HEK293 (cell line): Measurements from ENCODE around the gene SMYD2.

ENCODE experiments used
- SETDB1 ChIP-seq: IDR thresholded peaks from one replicate; pipeline ENCODE4 v1.6.1; 2017; ENCODE audit warnings: mild to moderate bottlenecking, low read length, moderate library complexity, mixed read lengths; ENCODE audit not compliant: insufficient read length
- TRIM28 ChIP-seq: IDR thresholded peaks from 2 replicates; pipeline ENCODE4 v1.6.1; 2011; ENCODE audit warnings: low read length, control low read depth, borderline replicate concordance
- ZFHX2 ChIP-seq: fragments of 450-650 bp; formaldehyde crosslinking; conservative IDR thresholded peaks from 2 replicates; pipeline ENCODE4 v1.5.1; 2016; ENCODE audit warnings: missing biosample characterization, missing genetic modification characterization
- ZNF747 ChIP-seq: fragments of 450-650 bp; formaldehyde crosslinking; IDR thresholded peaks from 2 replicates; pipeline ENCODE4 v1.5.1; 2016; ENCODE audit warnings: missing biosample characterization, missing genetic modification characterization
- TF ChIP-seq, protein P1 (sequence below): fragments of 450-650 bp; formaldehyde crosslinking; IDR thresholded peaks from 2 replicates; pipeline ENCODE4 v1.5.1; 2016; ENCODE audit warnings: missing biosample characterization, missing genetic modification characterization

DNA sequence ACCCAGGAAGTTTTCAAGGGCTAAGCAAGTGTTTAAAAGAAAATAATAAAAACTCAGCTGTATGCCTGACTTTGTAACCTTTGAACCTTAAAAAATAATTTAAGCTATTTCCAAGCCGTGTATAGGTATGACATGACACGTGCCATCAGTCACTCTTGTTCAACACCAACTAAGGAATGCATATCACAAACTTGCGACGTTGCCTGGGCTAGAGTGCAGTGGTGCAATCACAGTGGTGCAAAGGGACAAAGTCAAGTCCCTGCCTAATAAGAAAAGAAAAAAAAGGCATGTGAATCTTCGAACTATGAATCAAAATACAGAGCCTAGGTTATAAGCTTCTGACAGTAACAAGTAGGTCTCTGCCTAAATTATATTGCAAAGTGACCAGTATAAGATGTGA is 79.2 kb downstream of the SMYD2 start:
- TF ChIP-seq, protein P1, sequence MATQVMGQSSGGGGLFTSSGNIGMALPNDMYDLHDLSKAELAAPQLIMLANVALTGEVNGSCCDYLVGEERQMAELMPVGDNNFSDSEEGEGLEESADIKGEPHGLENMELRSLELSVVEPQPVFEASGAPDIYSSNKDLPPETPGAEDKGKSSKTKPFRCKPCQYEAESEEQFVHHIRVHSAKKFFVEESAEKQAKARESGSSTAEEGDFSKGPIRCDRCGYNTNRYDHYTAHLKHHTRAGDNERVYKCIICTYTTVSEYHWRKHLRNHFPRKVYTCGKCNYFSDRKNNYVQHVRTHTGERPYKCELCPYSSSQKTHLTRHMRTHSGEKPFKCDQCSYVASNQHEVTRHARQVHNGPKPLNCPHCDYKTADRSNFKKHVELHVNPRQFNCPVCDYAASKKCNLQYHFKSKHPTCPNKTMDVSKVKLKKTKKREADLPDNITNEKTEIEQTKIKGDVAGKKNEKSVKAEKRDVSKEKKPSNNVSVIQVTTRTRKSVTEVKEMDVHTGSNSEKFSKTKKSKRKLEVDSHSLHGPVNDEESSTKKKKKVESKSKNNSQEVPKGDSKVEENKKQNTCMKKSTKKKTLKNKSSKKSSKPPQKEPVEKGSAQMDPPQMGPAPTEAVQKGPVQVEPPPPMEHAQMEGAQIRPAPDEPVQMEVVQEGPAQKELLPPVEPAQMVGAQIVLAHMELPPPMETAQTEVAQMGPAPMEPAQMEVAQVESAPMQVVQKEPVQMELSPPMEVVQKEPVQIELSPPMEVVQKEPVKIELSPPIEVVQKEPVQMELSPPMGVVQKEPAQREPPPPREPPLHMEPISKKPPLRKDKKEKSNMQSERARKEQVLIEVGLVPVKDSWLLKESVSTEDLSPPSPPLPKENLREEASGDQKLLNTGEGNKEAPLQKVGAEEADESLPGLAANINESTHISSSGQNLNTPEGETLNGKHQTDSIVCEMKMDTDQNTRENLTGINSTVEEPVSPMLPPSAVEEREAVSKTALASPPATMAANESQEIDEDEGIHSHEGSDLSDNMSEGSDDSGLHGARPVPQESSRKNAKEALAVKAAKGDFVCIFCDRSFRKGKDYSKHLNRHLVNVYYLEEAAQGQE, result no peak
- TF ChIP-seq SETDB1, result no peak
- no peak for TF ChIP-seq ZNF747
- no peak for TF ChIP-seq TRIM28
- TF ChIP-seq ZFHX2 (tag by site-specific recombination), result no peak
